ENCODE data around the gene RXRB.

Gene RXRB

DNA sequence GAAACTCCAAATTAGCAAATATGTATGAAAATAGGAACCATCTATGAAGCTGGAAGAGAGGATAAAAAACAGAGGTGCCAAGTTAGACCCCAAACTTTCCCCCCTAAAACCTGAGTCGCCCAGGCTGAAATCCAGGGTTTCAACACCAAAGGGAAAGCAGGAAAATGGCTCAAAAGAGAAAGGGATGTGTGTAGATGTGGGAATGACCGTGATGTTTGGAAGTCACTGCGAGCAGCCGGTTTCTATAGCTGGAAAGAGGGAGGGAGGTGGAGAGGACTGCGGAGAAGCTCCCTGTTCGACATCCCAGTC lies 12.3 kb upstream of the RXRB start:
- peak overlapping the region; percentile 12; the same call in 1 of the 2 replicates for H3K27ac ChIP-seq
- peaks cover 43% of the 10 kb centered on the region for H3K27me3 ChIP-seq
- peak overlapping the region; percentile 65 for H3K9ac ChIP-seq
- peak overlapping the region; percentile 87 for H3K4me2 ChIP-seq
- peaks cover 7% of the 10 kb centered on the region; the same call in 1 of the 2 replicates for H4K20me1 ChIP-seq
- no peak for TF ChIP-seq Cebpa-rat (IDR thresholded peaks at IDR 0.05)
- no peaks in the 10 kb centered on the region for H3K9me3 ChIP-seq
- H3K4me3 ChIP-seq, result peak overlapping the region; percentile 65
- H3K4me1 ChIP-seq, result peaks cover 35% of the 10 kb centered on the region
- H3K36me3 ChIP-seq, result peaks cover 28% of the 10 kb centered on the region; the same call in 1 of the 2 replicates

DNA sequence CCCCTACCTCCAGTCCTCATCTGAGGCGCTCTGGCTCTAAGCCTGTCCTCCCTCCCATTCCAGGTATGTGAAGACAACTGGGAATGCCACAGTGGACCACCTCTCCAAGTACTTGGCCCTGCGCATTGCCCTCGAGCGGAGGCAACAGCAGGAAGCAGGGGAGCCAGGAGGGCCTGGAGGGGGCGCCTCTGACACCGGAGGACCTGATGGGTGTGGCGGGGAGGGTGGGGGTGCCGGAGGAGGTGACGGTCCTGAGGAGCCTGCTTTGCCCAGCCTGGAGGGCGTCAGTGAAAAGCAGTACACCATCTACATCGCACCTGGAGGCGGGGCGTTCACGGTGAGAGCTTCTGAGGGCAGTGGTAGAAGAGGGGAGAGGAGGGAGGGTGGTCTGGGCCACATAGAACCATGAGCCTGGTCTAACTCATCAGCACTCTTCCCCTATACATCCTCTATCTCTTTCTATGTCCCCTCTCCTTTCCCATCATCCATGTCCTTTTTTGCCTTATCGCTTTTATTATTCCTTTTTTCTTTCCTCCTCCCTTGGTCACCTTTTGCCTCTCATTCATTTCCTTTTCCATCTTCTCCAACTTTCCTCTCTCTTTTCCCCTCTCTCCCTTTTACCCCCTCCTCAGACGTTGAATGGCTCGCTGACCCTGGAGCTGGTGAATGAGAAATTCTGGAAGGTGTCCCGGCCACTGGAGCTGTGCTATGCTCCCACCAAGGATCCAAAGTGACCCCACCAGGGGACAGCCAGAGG lies 11.4 kb upstream of the RXRB start:
- Histone ChIP-seq H3K27ac (no peak overlapping the region), H3K9ac (no peak overlapping the region), H3K4me3 (no peak overlapping the region), H4K20me1 (peaks cover 7% of the 10 kb centered on the region; the same call in 1 of the 2 replicates), H3K36me3 (peaks cover 28% of the 10 kb centered on the region; the same call in 1 of the 2 replicates), H3K27me3 (peaks cover 44% of the 10 kb centered on the region), H3K9me3 (no peaks in the 10 kb centered on the region), H3K4me1 (peaks cover 41% of the 10 kb centered on the region), H3K4me2 (peak overlapping the region; percentile 87)
- TF ChIP-seq Cebpa-rat (IDR thresholded peaks at IDR 0.05), result no peak

DNA sequence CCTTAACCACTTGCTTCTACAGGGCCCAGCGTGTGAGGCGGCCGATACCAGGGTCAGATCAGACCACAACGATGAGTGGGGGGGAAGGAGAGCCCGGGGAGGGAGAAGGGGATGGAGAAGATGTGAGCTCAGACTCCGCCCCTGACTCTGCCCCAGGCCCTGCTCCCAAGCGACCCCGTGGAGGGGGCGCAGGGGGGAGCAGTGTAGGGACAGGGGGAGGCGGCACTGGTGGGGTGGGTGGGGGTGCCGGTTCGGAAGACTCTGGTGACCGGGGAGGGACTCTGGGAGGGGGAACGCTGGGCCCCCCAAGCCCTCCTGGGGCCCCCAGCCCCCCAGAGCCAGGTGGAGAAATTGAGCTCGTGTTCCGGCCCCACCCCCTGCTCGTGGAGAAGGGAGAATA lies 10.7 kb upstream of the RXRB start:
- Histone ChIP-seq H4K20me1 (peaks cover 7% of the 10 kb centered on the region; the same call in 1 of the 2 replicates), H3K4me2 (no peak overlapping the region), H3K4me1 (peaks cover 41% of the 10 kb centered on the region), H3K36me3 (peaks cover 28% of the 10 kb centered on the region; the same call in 1 of the 2 replicates), H3K4me3 (no peak overlapping the region), H3K9me3 (no peaks in the 10 kb centered on the region), H3K27me3 (peaks cover 51% of the 10 kb centered on the region), H3K9ac (no peak overlapping the region), H3K27ac (no peak overlapping the region)
- TF ChIP-seq Cebpa-rat (IDR thresholded peaks at IDR 0.05), result no peak

DNA sequence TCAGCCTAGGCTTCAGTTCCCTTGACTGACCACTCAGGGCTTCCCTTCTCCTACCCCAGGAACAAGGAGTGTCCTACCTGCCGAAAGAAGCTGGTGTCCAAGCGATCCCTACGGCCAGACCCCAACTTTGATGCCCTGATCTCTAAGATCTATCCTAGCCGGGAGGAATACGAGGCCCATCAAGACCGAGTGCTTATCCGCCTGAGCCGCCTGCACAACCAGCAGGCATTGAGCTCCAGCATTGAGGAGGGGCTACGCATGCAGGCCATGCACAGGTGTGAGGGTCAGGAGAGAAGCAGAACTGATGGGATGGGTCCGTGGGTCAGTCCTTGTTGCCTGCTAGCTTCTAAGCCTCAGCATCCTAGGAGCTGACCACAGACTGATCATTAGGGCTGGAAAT lies 9.4 kb upstream of the RXRB start:
- Histone ChIP-seq H3K9me3 (no peaks in the 10 kb centered on the region), H3K36me3 (peaks cover 28% of the 10 kb centered on the region; the same call in 1 of the 2 replicates), H3K27me3 (peaks cover 47% of the 10 kb centered on the region), H3K9ac (0 out of 2 replicates have a peak overlapping the region, but pooled peaks have one; percentile 95), H3K4me3 (no peak overlapping the region), H4K20me1 (peaks cover 7% of the 10 kb centered on the region; the same call in 1 of the 2 replicates), H3K27ac (no peak overlapping the region), H3K4me1 (peaks cover 49% of the 10 kb centered on the region), H3K4me2 (no peak overlapping the region)
- no peak for TF ChIP-seq Cebpa-rat (IDR thresholded peaks at IDR 0.05)

DNA sequence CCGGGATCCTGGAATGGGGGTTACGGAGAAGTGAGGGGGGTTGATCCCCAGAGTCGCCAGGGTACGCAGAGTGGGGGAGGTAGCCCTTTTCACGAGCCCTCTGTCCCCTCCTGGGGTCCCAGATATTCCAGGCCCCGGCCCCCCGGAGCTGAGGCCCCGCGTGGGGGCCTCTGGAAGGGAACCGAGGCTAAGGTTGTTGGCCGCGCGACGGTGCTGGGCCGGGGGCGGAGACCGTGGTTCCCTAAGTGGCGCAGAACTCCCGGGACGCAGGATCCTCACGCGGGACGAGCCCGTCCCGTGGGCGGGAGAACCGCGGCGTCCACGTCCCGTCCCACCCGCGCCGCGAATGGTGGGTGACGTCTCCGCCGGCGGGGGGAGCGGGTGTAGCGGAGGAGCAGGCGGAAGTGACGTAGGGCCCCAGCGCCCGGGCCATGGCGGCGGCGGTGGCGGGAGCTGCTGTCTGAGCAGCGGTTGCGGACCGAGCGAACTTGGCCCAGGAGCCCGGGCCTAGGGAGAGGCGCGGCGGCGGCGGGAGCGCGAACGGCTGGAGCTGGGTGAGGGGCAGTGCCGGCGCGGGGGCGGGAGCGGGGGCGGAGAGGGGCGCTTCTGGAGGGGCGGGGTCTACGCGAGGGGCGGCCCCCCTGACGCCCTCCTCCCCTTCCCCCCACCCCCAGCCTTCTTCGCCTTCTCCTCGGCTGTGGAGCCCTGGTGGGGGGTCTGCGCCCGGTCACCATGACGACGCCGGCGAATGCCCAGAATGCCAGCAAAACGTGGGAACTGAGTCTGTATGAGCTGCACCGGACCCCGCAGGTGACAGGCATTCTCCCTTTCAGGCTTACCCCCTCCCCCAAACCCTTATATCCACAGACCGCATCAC lies 7.9 kb upstream of the RXRB start, which contains the start of gene RING1:
Gene RING1, plus strand, starts transcription at position 410 of the 877 bp plus-strand sequence. Its CDS starts 323 bp downstream, at position 733.
- peak within 1 kb of the TSS; percentile 95 for H3K9ac ChIP-seq
- no peaks in the 10 kb centered on the region for H3K9me3 ChIP-seq
- H3K36me3 ChIP-seq, result peaks cover 36% of the 10 kb centered on the region
- TF ChIP-seq Cebpa-rat (IDR thresholded peaks at IDR 0.05), result no peak
- peak within 1 kb of the TSS; percentile 96 for H3K4me3 ChIP-seq
- H3K4me2 ChIP-seq, result peak within 1 kb of the TSS; percentile 99
- peaks cover 7% of the 10 kb centered on the region; the same call in 1 of the 2 replicates for H4K20me1 ChIP-seq
- H3K27ac ChIP-seq, result peak within 1 kb of the TSS; percentile 95
- peaks cover 51% of the 10 kb centered on the region for H3K4me1 ChIP-seq
- H3K27me3 ChIP-seq, result peaks cover 32% of the 10 kb centered on the region

DNA sequence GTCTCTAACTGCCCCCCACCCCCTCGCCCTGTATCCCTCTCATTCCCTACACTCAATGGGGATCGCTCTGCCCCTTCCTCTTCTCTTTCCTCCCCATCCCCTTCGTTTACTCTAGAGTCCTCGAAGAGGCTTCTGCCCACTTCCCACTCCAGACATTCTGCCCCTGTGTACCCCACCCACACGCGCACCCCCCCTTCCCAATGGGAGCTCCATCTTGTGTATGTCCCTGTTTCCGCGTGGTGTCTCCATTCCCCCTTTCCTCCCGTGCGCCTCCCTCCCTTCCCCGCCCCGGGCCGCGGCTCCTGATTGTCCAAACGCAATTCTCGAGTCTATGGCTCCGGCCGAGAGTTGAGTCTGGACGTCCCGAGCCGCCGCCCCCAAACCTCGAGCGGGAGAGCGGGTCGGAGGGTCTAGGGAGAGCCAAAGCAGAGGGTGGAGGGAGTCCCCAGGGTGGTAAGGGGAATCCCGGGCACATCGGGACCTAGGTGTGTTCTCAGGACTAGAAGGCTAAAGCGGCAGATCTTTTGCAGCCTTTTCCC lies 7.2 kb upstream of the RXRB start:
- H3K27ac ChIP-seq, result peak overlapping the region; percentile 95
- peaks cover 43% of the 10 kb centered on the region for H3K36me3 ChIP-seq
- H3K27me3 ChIP-seq, result peaks cover 25% of the 10 kb centered on the region
- H3K9ac ChIP-seq, result peak overlapping the region; percentile 95
- H3K4me2 ChIP-seq, result peak overlapping the region; percentile 99
- peaks cover 7% of the 10 kb centered on the region; the same call in 1 of the 2 replicates for H4K20me1 ChIP-seq
- TF ChIP-seq Cebpa-rat (IDR thresholded peaks at IDR 0.05), result no peak
- H3K9me3 ChIP-seq, result no peaks in the 10 kb centered on the region
- H3K4me3 ChIP-seq, result peak overlapping the region; percentile 96
- H3K4me1 ChIP-seq, result peaks cover 49% of the 10 kb centered on the region

DNA sequence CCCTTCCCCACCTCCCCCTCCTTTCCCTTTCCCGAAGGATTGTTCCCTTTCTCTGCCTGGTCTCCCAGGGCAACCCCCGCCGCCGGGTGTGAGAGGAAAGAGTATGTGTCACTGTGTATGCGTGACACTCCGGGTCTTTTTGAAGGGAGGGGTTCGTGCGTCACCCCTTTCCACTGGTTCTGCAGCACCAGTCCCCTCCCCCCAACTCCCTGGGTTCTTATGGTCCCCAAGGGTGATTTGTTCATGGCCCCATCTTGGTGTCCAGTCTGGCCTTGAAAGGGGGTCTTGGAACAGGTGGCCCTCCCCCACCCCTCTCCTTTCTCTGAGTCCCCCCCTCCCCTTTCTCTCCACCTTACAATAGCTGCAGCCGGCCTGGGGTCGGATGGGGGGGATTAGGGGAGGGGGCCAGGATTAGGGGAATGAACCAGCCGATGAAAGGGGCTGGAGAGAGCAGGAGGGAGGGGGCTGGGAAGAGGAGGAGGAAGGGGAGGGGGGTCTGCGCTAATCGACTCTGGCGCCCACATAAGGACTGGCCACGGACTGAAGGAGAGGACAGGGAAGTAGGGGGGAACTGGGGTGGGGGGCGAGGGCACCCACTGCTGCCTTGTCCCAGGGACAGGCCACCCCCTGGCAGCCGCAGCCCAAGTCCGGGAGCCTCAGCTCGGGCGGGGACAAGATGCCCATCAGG lies 6.5 kb upstream of the RXRB start:
- no peaks in the 10 kb centered on the region for H3K9me3 ChIP-seq
- peaks cover 19% of the 10 kb centered on the region for H3K27me3 ChIP-seq
- H4K20me1 ChIP-seq, result peaks cover 7% of the 10 kb centered on the region; the same call in 1 of the 2 replicates
- H3K36me3 ChIP-seq, result peaks cover 44% of the 10 kb centered on the region
- H3K4me2 ChIP-seq, result peak overlapping the region; percentile 99
- H3K4me1 ChIP-seq, result peaks cover 49% of the 10 kb centered on the region
- peak overlapping the region; percentile 96 for H3K4me3 ChIP-seq
- no peak overlapping the region for H3K27ac ChIP-seq
- no peak for TF ChIP-seq Cebpa-rat (IDR thresholded peaks at IDR 0.05)
- peak overlapping the region; percentile 95 for H3K9ac ChIP-seq

DNA sequence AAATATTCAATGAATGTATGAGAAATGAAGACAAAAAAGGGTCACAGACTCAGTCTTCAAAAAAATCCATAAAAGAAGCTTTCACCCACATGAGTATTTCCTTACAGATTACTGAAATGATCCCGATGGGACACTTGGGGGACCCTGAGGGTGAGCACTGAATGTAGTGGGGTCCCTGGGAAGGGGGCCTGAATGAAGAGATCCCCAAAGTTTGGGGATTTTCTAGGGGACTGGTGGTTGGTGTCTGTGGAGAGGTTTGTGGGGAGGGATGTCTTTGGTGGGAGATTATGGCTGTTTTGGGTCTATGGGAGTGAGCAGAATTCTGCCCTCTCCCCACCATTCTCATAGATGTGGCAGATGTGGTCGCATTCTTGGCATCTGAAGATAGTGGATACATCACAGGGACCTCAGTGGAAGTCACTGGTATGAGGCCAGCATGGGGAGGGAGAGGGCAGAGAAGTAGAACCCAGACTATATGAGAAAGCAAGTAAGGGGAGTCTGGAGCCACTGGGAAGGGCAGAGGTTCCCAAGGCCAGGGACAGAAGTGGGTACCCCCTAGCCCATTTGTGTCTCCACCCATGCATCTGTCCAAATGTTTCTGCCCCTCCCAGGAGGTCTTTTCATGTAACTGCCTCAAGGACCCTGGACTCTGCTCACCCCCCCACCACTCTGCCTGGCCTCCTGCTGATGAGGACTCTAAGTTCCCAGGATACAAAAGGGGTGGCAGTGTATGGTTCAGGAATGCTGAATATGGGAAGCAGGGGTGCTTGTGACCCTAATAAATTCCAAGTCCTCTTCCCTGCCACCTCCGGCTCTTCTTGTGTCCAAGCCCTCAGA lies 5.8 kb upstream of the RXRB start:
- Histone ChIP-seq H3K27ac (no peak overlapping the region), H3K36me3 (peaks cover 40% of the 10 kb centered on the region), H3K9ac (no peak overlapping the region)

More for the DNA sequence above, 5.8 kb upstream of the RXRB start:
- no peak for TF ChIP-seq Cebpa-rat (IDR thresholded peaks at IDR 0.05)
- Histone ChIP-seq H3K4me1 (peaks cover 57% of the 10 kb centered on the region), H4K20me1 (peaks cover 11% of the 10 kb centered on the region; the same call in 1 of the 2 replicates), H3K4me2 (no peak overlapping the region), H3K27me3 (peaks cover 12% of the 10 kb centered on the region; the same call in 1 of the 2 replicates), H3K9me3 (no peaks in the 10 kb centered on the region), H3K4me3 (no peak overlapping the region)
